ENCODE results near the gene OCA2.

Gene OCA2

DNA sequence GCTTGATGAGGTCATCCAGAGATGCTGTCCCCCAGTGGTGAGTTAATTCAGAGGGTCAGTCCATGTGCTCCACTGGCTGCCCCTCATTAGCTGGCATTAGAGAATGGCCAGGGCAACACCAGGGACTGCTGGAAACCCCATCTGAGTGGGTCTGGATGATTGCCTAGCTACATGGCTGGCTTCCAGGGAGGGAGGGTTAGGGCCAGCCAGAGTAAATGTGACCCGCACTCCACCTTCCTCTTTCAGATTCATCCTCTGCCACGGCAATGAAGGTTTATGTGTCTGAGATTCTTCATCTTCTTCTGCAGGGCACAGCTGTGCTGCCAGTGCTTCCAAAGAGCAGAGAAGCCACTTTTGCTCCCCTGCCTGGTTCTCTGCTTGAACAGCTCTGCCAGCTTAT, 391.9 kb downstream of the OCA2 start:
- DNase-seq (ENCODE audit: low spot score): no peak

DNA sequence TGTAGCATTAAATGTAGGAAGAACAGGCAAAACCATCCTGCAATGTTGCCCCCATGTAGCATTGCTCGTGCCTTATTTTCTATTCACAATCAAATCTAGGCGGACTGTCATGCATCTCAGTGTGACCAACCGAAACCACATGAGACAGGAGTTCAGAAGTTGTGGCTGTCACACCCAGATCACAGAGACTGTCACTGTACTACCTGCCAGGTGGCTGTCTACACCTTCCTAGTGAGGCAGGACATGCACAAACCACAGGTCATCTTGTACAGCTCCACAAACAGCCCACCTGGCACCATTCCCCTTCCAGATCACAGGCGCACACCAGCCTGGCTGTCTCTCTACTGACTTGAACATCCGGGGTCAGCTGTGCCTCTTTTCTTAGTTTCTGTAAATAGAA, 392.8 kb downstream of the OCA2 start:
- no peak for DNase-seq (ENCODE audit: low spot score)

DNA sequence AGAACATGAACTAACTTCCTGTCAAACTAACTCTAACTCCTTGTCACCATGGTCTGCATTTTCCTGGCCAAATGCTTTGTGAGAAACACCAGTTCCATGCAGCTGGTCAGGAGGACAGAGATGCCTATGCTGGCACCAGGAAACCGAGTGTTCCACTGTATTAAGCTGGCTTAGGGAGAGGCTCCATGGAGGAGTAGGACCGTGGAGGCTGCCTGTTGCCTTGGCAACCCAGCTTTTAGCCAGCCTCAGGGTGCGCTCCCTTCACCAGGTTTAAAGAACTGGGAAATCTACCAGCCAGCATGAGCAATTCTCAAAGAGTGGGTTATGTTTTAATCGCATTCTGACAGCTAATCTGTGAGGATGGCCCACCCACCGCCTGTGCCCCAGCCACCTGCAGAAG, 394.1 kb downstream of the OCA2 start:
- no peak for DNase-seq (ENCODE audit: low spot score)
